Measurements from ENCODE around the gene SMAD3.

SMAD3 gene

DNA sequence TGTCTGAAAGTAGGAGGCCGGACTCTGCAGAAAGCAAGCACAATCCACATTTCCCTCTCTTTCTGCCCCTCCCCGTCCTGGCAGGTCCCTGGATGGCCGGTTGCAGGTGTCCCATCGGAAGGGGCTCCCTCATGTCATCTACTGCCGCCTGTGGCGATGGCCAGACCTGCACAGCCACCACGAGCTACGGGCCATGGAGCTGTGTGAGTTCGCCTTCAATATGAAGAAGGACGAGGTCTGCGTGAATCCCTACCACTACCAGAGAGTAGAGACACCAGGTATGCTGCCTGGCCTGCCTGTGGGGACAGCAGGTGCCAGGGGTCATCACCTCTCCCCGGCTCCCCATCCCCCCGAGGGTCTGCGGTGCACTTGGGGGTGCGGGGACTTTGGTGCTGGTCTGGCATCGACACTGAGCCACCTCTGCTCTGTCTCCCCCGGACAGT, 99.4 kb downstream of the SMAD3 start:
- H3K36me3 Mint-ChIP-seq (ENCODE audit: low read depth), result peaks cover 46% of the 10 kb centered on the region
- no peak overlapping the region for H3K27ac Mint-ChIP-seq
- H3K4me1 Mint-ChIP-seq (ENCODE audit: low read depth), result peaks cover 19% of the 10 kb centered on the region
- no peak overlapping the region for H3K4me3 Mint-ChIP-seq
- intact Hi-C loops (cut with micrococcal nuclease), result no loop called here
- no peaks in the 10 kb centered on the region for H3K9me3 Mint-ChIP-seq
- H3K27me3 Mint-ChIP-seq, result peaks cover 7% of the 10 kb centered on the region

DNA sequence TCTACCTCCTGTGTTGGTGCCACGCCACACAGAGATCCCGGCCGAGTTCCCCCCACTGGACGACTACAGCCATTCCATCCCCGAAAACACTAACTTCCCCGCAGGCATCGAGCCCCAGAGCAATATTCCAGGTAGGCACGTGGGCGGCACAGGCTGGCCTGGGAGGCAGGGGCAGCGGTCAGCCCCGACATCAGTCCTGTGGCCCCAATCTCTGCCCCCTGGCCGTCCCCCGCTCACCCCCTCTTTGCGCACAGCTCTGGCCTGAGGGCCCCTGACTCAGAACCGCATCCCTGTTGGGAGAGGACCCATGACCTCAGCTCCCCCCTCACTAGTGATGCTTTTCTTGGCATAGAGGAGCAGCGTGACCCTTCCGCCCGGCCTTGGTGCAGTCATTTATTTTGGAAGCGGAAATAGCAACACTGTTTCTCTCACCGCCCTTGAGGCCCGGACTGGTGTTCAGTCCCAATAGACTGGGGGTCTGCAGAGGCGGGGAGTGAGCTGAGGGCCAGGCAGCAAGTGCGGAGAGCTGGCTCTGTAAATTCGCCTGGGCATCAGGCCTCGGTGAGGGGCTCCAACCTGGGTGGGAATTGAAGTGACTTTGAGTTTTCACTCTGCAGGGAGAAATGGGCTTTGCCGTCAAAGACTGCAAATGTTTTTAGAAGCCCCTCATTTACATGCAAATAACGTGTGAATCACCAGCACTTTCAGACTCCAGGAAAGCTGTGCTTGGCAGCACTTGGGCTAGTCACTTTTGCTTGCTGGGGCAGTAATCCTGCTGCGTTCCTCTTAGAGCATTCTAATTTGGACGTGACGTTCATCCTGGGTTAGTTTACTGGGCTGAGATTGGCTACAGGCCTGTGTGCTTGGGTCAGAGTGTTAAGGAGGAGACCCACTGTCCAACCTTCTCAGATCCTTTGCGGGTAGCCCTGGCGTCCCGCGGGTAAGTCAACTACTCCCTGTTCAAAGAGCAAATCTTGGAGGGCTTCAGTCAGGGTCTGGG, 100.2 kb downstream of the SMAD3 start:
- peaks cover 19% of the 10 kb centered on the region for H3K4me1 Mint-ChIP-seq (ENCODE audit: low read depth)
- H3K4me3 Mint-ChIP-seq, result no peak overlapping the region
- intact Hi-C loops (cut with micrococcal nuclease), result no loop called here
- H3K27ac Mint-ChIP-seq, result no peak overlapping the region
- H3K27me3 Mint-ChIP-seq, result peaks cover 7% of the 10 kb centered on the region
- H3K9me3 Mint-ChIP-seq, result no peaks in the 10 kb centered on the region
- H3K36me3 Mint-ChIP-seq (ENCODE audit: low read depth), result peaks cover 46% of the 10 kb centered on the region

- Mint-ChIP-seq H3K9me3 (no peaks in the 10 kb centered on the region), H3K36me3 (ENCODE audit: low read depth) (peaks cover 53% of the 10 kb centered on the region), H3K4me1 (ENCODE audit: low read depth) (peaks cover 13% of the 10 kb centered on the region), H3K27me3 (peaks cover 8% of the 10 kb centered on the region), H3K27ac (no peak overlapping the region), H3K4me3 (no peak overlapping the region)
- intact Hi-C loops (cut with micrococcal nuclease), result no loop called here
Observed at GRCh38 chr15:67166280-67167009, 101.0 kb downstream of the SMAD3 start.

DNA sequence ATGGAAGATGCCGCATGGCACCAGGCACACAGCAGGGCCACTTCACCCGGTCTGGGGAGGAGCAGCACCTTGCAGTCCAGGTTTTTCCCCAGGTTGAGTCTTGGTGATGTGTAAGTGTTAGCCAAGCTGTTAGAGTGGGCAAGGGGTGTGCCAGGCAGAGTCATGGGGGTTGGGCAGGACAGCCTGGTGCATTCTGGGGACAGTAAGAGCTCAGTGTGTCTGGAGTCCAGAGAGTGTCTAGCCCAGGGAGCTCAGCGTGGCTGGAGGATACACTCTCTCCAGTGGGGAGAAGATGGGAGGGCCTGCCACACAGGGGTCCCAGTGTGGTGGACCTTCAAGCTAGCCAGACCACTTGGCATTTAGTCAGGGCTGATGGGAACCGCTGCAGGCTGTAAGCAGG, 101.7 kb downstream of the SMAD3 start:
- Mint-ChIP-seq H3K4me1 (ENCODE audit: low read depth) (peaks cover 6% of the 10 kb centered on the region), H3K4me3 (no peak overlapping the region), H3K27ac (no peak overlapping the region), H3K27me3 (peaks cover 9% of the 10 kb centered on the region), H3K36me3 (ENCODE audit: low read depth) (peaks cover 53% of the 10 kb centered on the region), H3K9me3 (no peaks in the 10 kb centered on the region)
- intact Hi-C loops (cut with micrococcal nuclease), result no loop called here

- Mint-ChIP-seq H3K4me3 (no peak overlapping the region), H3K27ac (no peak overlapping the region), H3K4me1 (ENCODE audit: low read depth) (peaks cover 3% of the 10 kb centered on the region), H3K9me3 (no peaks in the 10 kb centered on the region), H3K36me3 (ENCODE audit: low read depth) (peaks cover 67% of the 10 kb centered on the region), H3K27me3 (peaks cover 16% of the 10 kb centered on the region)
- intact Hi-C loops (cut with micrococcal nuclease), result no loop called here
Observed at GRCh38 chr15:67168694-67169093, 103.3 kb downstream of the SMAD3 start.

DNA sequence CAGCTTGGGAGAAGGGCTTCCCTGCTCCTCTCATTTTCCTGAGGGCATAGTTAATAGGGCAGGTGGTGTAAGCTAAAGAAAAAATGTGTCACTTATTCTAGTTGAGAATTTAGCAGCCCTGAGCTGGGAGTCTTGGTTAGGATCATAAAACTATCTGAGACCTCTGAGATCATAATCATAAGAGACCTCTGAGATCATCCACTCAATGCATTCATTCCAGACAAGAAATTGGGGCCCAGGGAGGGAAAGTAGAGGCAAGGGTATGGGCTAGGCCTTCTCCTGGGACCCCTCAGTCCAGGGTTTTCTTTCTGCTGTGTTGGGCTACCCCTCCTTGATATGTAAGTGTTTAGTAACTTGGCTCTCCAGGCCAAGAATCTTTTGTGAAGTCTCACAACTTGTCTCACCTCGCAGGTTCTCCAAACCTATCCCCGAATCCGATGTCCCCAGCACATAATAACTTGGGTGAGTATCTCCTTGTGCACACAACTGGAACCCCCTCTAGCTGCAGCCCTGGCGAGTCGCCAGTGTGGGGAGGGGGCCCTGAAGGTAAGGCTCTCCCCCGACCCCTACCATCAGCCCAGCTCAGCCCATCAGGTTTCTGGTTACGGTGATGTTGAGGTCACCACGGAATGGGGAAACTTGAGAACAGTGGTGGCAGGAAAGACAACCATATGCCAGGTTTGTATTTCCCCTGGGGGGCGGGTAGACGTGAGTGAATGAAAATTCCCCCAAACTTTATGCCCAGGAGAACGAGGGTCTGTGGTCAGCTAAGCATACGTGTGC, 104.9 kb downstream of the SMAD3 start:
- Mint-ChIP-seq H3K27ac (no peak overlapping the region), H3K9me3 (no peaks in the 10 kb centered on the region), H3K27me3 (peaks cover 27% of the 10 kb centered on the region), H3K4me1 (ENCODE audit: low read depth) (peaks cover 19% of the 10 kb centered on the region), H3K4me3 (no peak overlapping the region), H3K36me3 (ENCODE audit: low read depth) (peaks cover 68% of the 10 kb centered on the region)
- intact Hi-C loops (cut with micrococcal nuclease), result no loop called here

GRCh38 chr15:67171471-67171870, 106.1 kb downstream of the SMAD3 start:
- Mint-ChIP-seq H3K36me3 (ENCODE audit: low read depth) (peaks cover 57% of the 10 kb centered on the region), H3K4me3 (no peak overlapping the region), H3K9me3 (no peaks in the 10 kb centered on the region), H3K27me3 (peaks cover 27% of the 10 kb centered on the region), H3K4me1 (ENCODE audit: low read depth) (peaks cover 31% of the 10 kb centered on the region), H3K27ac (no peak overlapping the region)
- intact Hi-C loops (cut with micrococcal nuclease), result no loop called here

DNA sequence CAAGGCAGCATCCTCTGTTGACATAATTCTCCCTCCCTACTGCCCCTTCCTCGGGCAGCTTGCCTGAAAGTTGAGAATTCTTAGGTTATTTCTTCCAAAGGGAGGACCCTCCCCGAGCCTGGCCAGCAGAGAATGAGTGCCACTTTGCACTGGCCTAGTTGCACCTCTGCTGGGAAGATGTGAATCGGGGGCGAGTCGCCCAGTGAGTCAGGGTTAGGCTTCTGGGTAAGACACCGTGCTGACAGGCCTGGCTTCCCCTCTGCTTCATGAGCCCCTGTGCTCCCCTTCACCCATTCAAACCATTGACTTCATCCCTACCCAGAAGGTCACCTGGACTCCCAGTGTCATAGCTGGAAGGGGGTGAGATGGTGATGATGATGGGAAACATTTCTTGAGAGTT, 106.8 kb downstream of the SMAD3 start:
- Mint-ChIP-seq H3K4me3 (no peak overlapping the region), H3K9me3 (no peaks in the 10 kb centered on the region), H3K27me3 (peaks cover 23% of the 10 kb centered on the region), H3K36me3 (ENCODE audit: low read depth) (peaks cover 50% of the 10 kb centered on the region), H3K4me1 (ENCODE audit: low read depth) (peaks cover 36% of the 10 kb centered on the region), H3K27ac (no peak overlapping the region)
- intact Hi-C loops (cut with micrococcal nuclease), result no loop called here

DNA sequence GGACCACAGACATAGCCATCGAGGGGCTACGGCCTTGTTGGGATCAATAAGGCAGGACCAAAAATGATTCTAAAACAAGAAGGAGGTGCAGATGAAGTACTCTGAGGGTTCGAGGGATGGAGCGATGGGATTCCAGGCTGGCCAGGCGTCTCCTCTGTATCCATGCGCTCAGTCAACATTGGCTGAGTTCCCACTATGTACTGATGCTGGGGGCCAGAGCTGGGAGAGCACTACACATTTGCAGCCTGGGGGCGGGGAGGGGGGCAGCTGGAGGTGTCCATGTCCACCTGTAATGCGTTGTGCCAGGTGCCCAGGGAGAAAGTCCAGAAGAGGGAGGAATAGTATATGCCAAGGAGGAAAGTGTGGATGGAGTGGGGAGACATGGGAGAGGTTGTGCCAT, 107.6 kb downstream of the SMAD3 start:
- Mint-ChIP-seq H3K27ac (no peak overlapping the region), H3K4me3 (no peak overlapping the region), H3K36me3 (ENCODE audit: low read depth) (peaks cover 42% of the 10 kb centered on the region), H3K27me3 (peaks cover 21% of the 10 kb centered on the region), H3K9me3 (no peaks in the 10 kb centered on the region), H3K4me1 (ENCODE audit: low read depth) (peaks cover 36% of the 10 kb centered on the region)
- intact Hi-C loops (cut with micrococcal nuclease), result no loop called here

- Mint-ChIP-seq H3K9me3 (no peaks in the 10 kb centered on the region), H3K4me1 (ENCODE audit: low read depth) (peaks cover 36% of the 10 kb centered on the region), H3K4me3 (no peak overlapping the region), H3K27ac (no peak overlapping the region), H3K36me3 (ENCODE audit: low read depth) (peaks cover 36% of the 10 kb centered on the region), H3K27me3 (peaks cover 21% of the 10 kb centered on the region)
- intact Hi-C loops (cut with micrococcal nuclease), result no loop called here
Observed at GRCh38 chr15:67173786-67174185, 108.4 kb downstream of the SMAD3 start.

GRCh38 chr15:67174446-67174845, 109.0 kb downstream of the SMAD3 start:
- Mint-ChIP-seq H3K4me1 (ENCODE audit: low read depth) (peaks cover 36% of the 10 kb centered on the region), H3K27me3 (peaks cover 21% of the 10 kb centered on the region), H3K4me3 (no peak overlapping the region), H3K36me3 (ENCODE audit: low read depth) (peaks cover 40% of the 10 kb centered on the region), H3K9me3 (no peaks in the 10 kb centered on the region), H3K27ac (no peak overlapping the region)
- intact Hi-C loops (cut with micrococcal nuclease), result no loop called here

GRCh38 chr15:67174864-67175573, 109.6 kb downstream of the SMAD3 start:
- no peak overlapping the region for H3K27ac Mint-ChIP-seq
- H3K4me3 Mint-ChIP-seq, result no peak overlapping the region
- peaks cover 36% of the 10 kb centered on the region for H3K4me1 Mint-ChIP-seq (ENCODE audit: low read depth)
- peaks cover 44% of the 10 kb centered on the region for H3K36me3 Mint-ChIP-seq (ENCODE audit: low read depth)
- peaks cover 21% of the 10 kb centered on the region for H3K27me3 Mint-ChIP-seq
- intact Hi-C loops (cut with micrococcal nuclease), result no loop called here
- no peaks in the 10 kb centered on the region for H3K9me3 Mint-ChIP-seq

GRCh38 chr15:67175643-67176071, 110.3 kb downstream of the SMAD3 start:
- Mint-ChIP-seq H3K4me1 (ENCODE audit: low read depth) (peaks cover 36% of the 10 kb centered on the region), H3K4me3 (no peak overlapping the region), H3K9me3 (no peaks in the 10 kb centered on the region), H3K27me3 (peaks cover 21% of the 10 kb centered on the region), H3K36me3 (ENCODE audit: low read depth) (peaks cover 44% of the 10 kb centered on the region), H3K27ac (no peak overlapping the region)
- intact Hi-C loops (cut with micrococcal nuclease), result no loop called here
